Measurements from ENCODE around the gene NAP1L5.
A peak's percentile ranks its signal among the peaks of the same experiment; 100 is the strongest.

GRCh38 chr4:88737307-88737941 is 39.8 kb upstream of the NAP1L5 start:
- TF ChIP-seq ELF4 (IDR thresholded peaks at IDR 0.05): no peak
- TF ChIP-seq SP1 (IDR thresholded peaks at IDR 0.05): no peak
- TF ChIP-seq CTBP1 (IDR thresholded peaks at IDR 0.05; ENCODE audit: borderline replicate concordance): no peak
- peak; percentile 43; the same call in 1 of the 2 replicates for TF ChIP-seq PKNOX1 (IDR thresholded peaks at IDR 0.05)
- TF ChIP-seq HDGF (IDR thresholded peaks at IDR 0.05; ENCODE audit: borderline replicate concordance): no peak
- no peak for TF ChIP-seq FOXA1 (IDR thresholded peaks at IDR 0.05)
- no peak for TF ChIP-seq BHLHE40 (IDR thresholded peaks at IDR 0.05; ENCODE audit: borderline replicate concordance)
- TF ChIP-seq TARDBP (IDR thresholded peaks at IDR 0.05): no peak
- TF ChIP-seq FOXK2 (IDR thresholded peaks at IDR 0.05): no peak
- no peak for TF ChIP-seq NFRKB (IDR thresholded peaks at IDR 0.05)
- TF ChIP-seq LEF1 (IDR thresholded peaks at IDR 0.05; ENCODE audit: borderline replicate concordance): no peak
- TF ChIP-seq ZNF384 (IDR thresholded peaks at IDR 0.05): no peak
- TF ChIP-seq SUZ12 (IDR thresholded peaks at IDR 0.05): no peak

All from HEK293T (cell line).